CD4-positive, alpha-beta T cell treated with Interleukin-15 for 4 hours (primary cell): Measurements from ENCODE around the gene OTOR.

ENCODE experiments used
- DNase-seq: peaks from one replicate; pipeline ENCODE4 v3.0.0-alpha.2; 2020; ENCODE audit warnings: low spot score

The OTOR gene

DNA sequence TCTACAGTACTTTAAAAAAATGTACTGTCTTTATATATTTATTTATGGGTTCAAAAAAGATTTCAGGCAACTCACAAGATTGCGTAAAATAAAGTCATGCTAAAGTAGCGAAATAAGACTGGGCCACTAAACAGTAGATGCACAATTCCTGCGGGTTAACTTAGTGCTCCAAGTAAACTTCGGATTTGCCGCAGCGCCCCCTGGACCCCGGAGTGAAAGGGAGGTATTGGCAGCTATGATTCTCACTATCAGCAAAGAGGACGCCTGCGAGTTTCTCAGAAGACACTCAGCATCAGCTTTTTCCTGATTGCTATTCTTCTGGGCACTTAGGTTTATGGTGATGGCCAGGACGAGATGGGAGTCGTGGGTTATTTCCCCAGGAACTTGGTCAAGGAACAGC, 1.4 kb downstream of the OTOR start:
- DNase-seq: no peak

DNA sequence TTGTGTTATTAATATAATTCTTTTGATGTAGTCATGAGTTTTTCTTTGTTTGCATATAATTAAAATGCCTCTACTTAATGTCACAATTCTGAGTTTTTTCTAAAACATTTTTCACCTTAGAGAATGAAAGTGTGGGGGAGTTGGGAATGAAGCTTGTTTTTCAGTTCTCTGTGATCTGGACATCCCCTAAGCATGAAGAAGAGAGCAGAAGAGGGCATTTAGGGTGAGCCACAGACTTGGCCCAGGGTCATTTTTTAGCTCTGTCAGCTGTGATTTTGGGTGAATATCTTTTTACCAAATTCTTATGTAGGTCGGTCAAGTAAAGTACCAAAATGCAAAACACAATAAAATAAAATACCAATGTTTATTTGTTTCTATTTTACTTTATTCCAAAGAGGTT, 3.9 kb downstream of the OTOR start:
- no peak for DNase-seq

DNA sequence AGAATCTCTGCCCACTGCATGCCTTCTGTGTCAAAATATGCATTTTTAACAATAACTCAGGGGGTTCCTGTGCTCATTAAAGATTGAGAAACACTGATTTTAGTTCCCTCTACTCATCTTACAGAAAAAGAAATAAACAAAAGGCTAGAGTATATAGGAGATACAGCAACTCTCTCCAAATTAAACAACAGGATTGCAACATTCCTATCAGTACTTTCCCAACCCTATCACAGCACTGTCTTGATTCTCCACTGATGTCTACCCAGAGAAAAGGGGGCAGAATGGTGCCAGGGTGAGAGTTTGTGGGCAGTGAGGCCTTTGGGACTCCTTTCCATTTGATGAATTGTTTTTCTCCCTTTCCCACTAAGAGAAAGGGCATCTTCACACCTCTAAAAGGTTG, 4.7 kb downstream of the OTOR start:
- no peak for DNase-seq

GRCh38 chr20:16758454-16759180, 10.5 kb downstream of the OTOR start:
- DNase-seq: no peak

DNA sequence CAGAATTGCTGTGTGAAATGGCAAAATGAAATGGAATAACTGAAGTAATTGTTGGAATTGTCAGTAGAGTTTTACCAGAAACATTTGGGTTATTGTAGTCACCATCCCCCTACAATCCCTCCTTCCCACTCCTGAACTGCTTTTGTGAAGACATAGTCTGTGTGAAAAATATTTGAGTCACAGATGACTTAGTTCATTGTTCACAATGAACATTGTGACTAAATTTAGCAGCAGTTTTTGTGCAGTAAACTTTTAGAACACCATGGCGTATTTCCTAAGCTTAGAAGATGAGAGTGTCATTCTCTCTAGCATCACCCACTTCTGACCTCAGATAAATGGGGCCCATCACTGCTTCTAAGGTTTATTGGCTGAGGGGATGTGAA, 11.0 kb downstream of the OTOR start:
- DNase-seq: no peak

- no peak for DNase-seq
These were observed 12.5 kb downstream of the OTOR start for GRCh38 chr20:16760431-16761304.

- peak; percentile 49 for DNase-seq
These were observed 13.2 kb downstream of the OTOR start for GRCh38 chr20:16761305-16761829.

DNA sequence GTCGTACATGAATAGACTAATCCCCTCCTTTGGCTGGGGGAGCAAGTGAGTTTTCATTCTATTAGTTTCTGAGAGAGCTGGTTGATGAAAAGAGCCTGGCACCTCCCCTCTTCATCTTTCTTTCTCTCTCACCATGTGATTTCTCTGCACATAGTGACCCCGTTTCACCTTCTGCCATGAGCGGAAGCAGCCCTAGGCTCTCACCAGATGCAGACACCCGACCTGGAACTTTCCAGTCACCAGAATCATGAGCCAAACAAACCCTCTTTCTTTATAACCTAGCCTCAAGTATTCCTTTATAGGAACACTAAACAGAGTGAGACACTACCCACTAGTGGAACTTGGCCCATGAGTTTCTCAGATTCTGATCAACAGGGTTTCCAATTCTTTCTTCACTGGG, 16.4 kb downstream of the OTOR start:
- DNase-seq: no peak

- no peak for DNase-seq
These were observed 23.1 kb downstream of the OTOR start for GRCh38 chr20:16771213-16771612.

DNA sequence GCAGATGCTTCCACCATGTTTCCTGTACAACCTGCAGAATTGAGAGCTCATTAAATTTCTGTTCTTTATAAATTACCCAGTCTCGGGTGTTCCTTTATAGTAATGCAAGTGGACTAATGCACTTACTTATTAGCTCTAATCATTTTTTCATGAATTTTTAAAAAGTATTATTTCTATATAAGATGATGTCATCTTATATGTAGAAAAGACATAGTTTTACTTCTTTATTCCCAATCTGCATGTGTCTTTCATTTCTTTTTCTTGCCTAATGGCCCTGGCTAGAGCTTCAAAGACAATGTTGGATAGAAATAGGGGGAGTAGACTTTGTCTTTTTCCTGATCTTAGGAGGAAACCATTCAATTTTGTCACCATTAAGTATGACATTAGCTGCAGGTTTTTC, 27.8 kb downstream of the OTOR start:
- no peak for DNase-seq

GRCh38 chr20:16777126-16777525, 29.0 kb downstream of the OTOR start:
- no peak for DNase-seq

- DNase-seq: no peak
These were observed 30.0 kb downstream of the OTOR start for GRCh38 chr20:16778159-16778558.

GRCh38 chr20:16781496-16781895, 33.3 kb downstream of the OTOR start:
- no peak for DNase-seq

- no peak for DNase-seq
These were observed 37.1 kb downstream of the OTOR start for GRCh38 chr20:16785226-16785625.
